Activated CD4-positive, CD25-positive, alpha-beta regulatory T cell (primary cell): Measurements from ENCODE around the gene UBE2J1.
"Not testable (repeated sequence)": the region's sequence is repeated elsewhere in the genome, so short reads cannot be mapped to it uniquely, and the experiment has no call there.

Experiments
- DNase-seq, 4 experiments: peaks; one replicate each; lab custom pipeline; 2025; lab: John Stamatoyannopoulos, UW

The UBE2J1 gene

DNA sequence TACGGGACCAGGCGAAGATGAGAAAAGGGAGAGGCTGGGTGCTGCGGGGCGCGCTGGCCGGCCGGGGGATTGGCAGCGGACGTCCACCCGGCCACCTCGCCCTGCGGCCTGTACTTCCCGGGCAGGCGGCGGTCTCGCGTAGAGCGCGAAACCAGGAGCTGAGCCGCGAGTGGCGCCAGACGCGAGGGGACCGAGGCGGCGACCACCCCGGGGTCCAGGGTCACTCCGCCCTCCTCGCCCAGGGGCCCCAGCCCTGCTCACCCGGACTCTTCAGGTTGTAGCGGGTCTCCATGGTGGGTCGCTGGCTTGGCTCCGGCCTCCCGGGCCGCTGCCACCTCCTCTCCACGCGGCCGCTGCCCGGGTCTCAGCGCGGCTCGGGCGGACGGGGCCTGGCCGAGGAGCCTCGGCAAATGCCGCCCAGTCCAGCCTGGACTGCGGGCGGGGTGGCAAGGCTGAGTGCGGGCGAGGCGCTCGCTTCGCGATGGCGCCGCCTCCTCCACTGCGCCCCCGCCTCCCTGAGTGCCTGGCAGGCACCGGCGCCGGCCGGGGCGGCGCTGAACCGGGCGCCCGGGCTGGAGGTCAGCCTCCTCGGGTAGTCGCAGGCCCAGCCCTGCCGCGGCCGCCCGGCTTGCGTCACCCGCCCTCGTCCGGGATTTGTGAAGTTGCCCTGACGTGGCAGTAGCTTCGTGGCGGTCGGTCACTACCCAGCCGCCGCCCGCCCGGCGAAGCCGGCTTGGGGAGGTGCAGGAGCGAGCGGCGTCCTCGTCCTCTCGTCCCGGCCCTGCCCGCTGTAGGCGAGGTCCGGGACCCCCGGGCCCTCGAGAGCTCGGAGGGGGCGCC lies at the start of gene UBE2J1:
UBE2J1 (minus strand) TSS at position 445 of the 840 bp plus-strand sequence; CDS start at position 292, 153 bp downstream.
- peak; percentile 40 to 60 (median 50) for DNase-seq

DNA sequence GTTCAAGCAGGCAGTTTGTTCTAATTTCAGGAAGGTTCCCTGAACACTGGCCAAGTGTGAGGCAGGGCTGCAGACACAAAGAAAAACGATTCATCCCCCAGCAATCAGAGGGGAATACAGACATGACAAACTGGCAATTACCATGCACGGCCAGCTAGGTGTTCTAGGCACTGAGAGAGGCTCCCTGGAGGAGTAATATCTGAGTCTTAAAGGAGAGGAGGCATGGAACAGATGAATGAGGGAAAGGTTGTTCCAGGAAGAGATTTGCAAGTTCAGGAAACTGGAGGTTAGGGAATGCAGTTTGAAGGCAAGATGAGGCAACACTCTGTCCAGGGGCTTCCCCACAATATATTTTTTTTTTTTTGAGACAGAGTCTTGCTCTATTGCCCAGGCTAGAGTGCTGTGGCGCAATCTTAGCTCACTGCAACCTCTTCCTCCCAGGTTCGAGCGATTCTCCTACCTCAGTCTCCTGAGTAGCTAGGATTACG lies 48.4 kb upstream of the UBE2J1 start:
- no peak for DNase-seq

GRCh38 chr6:89400050-89400449 lies 47.5 kb upstream of the UBE2J1 start:
- no peak for DNase-seq

- no peak for DNase-seq
Observed at GRCh38 chr6:89398762-89399525, 46.4 kb upstream of the UBE2J1 start.

- DNase-seq: not testable (repeated sequence)
Observed at GRCh38 chr6:89397884-89398283, 45.4 kb upstream of the UBE2J1 start.

- DNase-seq: no peak
Observed at GRCh38 chr6:89393659-89394058, 41.1 kb upstream of the UBE2J1 start.

DNA sequence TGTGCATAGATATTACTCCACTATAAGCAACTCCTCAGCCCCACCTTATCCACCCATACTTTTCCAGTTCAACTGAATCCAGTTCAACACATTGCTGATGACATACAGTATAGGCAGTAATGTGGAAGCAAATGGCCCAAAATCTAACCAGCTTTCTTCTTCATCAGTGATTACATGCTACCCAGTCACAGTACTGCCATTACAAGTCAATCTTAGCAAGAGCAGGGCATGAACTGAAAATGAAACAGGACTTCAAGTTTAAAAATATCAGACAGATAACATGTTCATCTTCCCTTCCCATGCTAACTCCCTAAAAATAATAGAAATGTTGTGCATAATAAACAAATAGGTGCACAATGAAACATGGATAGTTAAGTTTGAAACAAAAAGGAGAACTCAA lies 40.3 kb upstream of the UBE2J1 start:
- no peak for DNase-seq

GRCh38 chr6:89388846-89389245 lies 36.3 kb upstream of the UBE2J1 start:
- no peak for DNase-seq

- DNase-seq: no peak
Observed at GRCh38 chr6:89387516-89388201, 35.1 kb upstream of the UBE2J1 start.

- no peak for DNase-seq
Observed at GRCh38 chr6:89386917-89387491, 34.5 kb upstream of the UBE2J1 start.

DNA sequence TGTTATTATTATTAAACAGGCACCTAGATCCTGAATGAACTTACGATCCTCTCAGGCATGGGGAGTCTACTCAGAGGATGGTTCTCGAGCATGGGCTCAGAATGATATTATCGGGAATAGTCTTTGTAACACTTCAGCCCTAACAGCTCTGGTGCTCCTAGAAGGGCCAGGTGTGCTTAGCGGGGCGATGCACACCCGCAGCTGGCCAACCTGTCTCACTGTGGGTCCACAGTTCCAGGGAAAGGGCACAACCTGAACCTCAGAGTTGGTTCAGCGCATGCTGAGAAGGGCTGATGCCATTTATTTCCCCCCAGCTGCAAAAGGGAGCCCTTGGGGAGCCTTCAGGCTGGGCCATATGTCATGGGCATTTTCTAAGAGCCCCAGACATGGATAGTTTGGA lies 33.3 kb upstream of the UBE2J1 start:
- no peak for DNase-seq

GRCh38 chr6:89385156-89385667 lies 32.7 kb upstream of the UBE2J1 start:
- DNase-seq: no peak

- DNase-seq: no peak
Observed at GRCh38 chr6:89381031-89381430, 28.5 kb upstream of the UBE2J1 start.

GRCh38 chr6:89379281-89379680 lies 26.8 kb upstream of the UBE2J1 start:
- DNase-seq: no peak

GRCh38 chr6:89378628-89379027 lies 26.1 kb upstream of the UBE2J1 start:
- no peak for DNase-seq

- peak in 2 of 4 experiments; percentile 18 to 27 for DNase-seq
Observed at GRCh38 chr6:89375427-89376267, 23.1 kb upstream of the UBE2J1 start.

DNA sequence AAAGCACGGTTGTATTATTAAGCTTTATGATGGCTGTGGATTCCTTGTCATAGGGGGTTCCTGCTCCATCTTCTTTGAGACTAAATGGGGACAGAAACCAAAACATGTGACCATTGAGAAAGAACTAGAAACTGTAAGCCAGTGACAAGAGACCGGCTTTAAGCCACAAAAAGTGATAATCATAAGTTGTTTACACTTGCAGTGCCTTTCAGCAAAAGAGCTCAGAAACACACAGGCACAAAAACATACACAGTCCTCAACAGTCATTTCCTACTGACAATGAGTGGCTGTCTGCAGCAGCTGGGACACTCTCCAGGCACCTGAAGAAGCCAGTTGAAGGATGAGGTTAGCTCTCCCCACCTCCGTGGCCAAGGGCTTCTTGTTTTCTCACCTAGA lies 20.0 kb upstream of the UBE2J1 start:
- DNase-seq: no peak

- DNase-seq: peak; percentile 58 to 72 (median 61)
Observed at GRCh38 chr6:89371849-89372505, 19.5 kb upstream of the UBE2J1 start.

DNA sequence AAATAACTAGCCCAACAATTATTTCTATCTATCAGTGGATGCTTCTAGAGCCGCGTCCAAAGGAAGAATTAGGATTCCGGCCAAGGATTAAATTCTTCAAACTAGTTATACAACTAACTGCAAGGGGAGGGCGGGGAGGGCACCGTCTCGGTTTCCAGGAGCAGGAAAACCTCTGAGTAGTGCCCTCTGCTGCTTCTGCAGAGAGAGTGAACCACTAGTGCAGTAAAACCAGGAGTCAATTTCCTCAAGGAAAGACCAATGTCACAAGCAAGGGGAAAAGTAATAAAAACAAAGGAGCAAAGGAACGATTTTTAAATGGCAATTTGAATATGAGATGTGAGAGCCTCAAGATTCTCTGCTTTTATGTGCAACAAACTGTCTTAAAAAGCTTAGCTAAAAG lies 16.5 kb upstream of the UBE2J1 start:
- DNase-seq: no peak

DNA sequence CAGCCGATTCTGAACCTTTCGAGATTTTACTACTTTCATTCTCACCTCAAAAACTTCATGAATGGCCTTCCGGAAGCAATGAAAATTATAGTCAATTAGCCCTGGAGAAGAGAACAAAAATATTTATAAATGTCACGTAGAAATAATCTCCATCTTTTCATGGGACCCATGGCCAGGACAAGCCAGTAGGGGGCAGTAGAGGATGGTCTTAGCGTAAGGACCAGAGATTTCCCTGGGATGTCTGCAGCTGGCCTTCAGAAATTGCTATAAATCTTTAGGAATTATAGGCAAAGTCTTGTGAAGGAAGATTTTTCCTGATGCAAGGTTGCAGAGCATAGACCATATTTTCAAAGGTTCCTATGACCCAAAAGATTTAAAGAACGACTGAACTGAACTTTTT lies 15.6 kb upstream of the UBE2J1 start:
- DNase-seq: peak; percentile 2 to 52 (median 25)
